ENCODE results near the gene TMTC1. TPM values are rescaled to one million over a fixed set of nuclear protein-coding genes. Genes with fewer than 3 reads are reported as not detected.

The TMTC1 gene
- total RNA-seq, 1 donor from 2014 or later: 24.8 TPM

DNA sequence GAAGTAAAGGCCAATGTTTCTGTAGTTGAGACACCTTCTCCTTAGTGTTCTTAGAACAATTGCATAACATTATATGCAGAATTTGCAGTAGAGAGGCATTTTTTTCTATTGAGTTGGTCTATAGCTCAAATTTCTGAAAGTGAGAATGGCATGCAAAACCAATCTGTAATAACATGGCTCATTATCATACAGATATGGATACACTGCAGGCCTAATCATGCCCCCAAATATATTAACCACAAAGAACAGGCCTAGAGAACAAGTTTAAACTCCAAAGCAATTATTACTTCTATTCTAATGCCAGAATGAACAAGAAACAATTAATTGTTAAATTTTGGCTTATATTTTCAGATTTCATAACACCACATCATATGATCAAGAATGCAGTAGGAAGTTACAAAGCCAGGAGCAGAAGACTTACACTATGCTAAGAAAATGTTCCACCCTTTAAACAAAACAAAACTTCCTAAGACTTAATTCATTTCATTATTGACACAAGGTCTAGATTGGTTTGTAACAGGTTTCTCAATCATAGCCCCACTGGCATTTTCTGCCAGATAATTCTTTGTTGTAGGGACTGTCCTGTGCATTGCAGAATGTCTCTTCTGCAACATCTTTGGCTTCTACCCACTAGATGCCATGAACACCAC, 26.9 kb downstream of the TMTC1 start:
- TF ChIP-seq, protein P1, sequence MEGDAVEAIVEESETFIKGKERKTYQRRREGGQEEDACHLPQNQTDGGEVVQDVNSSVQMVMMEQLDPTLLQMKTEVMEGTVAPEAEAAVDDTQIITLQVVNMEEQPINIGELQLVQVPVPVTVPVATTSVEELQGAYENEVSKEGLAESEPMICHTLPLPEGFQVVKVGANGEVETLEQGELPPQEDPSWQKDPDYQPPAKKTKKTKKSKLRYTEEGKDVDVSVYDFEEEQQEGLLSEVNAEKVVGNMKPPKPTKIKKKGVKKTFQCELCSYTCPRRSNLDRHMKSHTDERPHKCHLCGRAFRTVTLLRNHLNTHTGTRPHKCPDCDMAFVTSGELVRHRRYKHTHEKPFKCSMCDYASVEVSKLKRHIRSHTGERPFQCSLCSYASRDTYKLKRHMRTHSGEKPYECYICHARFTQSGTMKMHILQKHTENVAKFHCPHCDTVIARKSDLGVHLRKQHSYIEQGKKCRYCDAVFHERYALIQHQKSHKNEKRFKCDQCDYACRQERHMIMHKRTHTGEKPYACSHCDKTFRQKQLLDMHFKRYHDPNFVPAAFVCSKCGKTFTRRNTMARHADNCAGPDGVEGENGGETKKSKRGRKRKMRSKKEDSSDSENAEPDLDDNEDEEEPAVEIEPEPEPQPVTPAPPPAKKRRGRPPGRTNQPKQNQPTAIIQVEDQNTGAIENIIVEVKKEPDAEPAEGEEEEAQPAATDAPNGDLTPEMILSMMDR (IDR thresholded peaks at IDR 0.05): no peak
- Histone ChIP-seq H3K27me3 (ENCODE audit: low read depth) (no peaks in the 10 kb centered on the region), H3K27ac (no peak overlapping the region), H3K4me3 (no peak overlapping the region), H3K4me1 (no peaks in the 10 kb centered on the region), H3K9me3 (no peaks in the 10 kb centered on the region), H3K36me3 (no peaks in the 10 kb centered on the region)
- ATAC-seq (no peak), DNase-seq (no peak)
- intact Hi-C loops (cut with DNase I): no loop called here

- no peaks in the 10 kb centered on the region for H3K4me1 ChIP-seq
- no peak overlapping the region for H3K27ac ChIP-seq
- H3K4me3 ChIP-seq: no peak overlapping the region
- ATAC-seq (no peak), DNase-seq (no peak)
- no peaks in the 10 kb centered on the region for H3K36me3 ChIP-seq
- no peaks in the 10 kb centered on the region for H3K9me3 ChIP-seq
- intact Hi-C loops (cut with DNase I): no loop called here
- no peaks in the 10 kb centered on the region for H3K27me3 ChIP-seq (ENCODE audit: low read depth)
- TF ChIP-seq, protein P1 (IDR thresholded peaks at IDR 0.05): no peak
These were observed 29.2 kb downstream of the TMTC1 start for GRCh38 chr12:29754235-29755189.

DNA sequence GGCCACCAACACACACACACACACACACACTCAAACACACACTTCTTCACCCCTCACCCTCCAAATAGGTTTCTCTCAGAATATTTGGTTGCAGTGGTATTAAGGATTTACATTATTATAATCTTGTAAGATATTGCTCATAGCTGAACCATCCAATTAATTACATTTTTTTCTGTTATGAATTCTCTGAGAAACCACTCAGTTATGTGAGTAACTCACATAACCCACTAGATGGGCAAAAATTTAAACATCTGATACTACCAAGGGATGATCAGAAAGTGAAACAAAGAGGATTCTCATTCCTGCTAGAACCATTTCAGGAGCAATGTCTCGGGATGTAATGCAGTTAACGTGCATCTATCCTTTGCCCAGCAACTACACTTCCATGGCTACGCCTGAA, 31.6 kb downstream of the TMTC1 start:
- no peaks in the 10 kb centered on the region for H3K27me3 ChIP-seq (ENCODE audit: low read depth)
- no peaks in the 10 kb centered on the region for H3K9me3 ChIP-seq
- no peaks in the 10 kb centered on the region for H3K4me1 ChIP-seq
- ATAC-seq: no peak
- TF ChIP-seq, protein P1 (IDR thresholded peaks at IDR 0.05): no peak
- H3K36me3 ChIP-seq: no peaks in the 10 kb centered on the region
- DNase-seq: no peak
- no peak overlapping the region for H3K27ac ChIP-seq
- H3K4me3 ChIP-seq: no peak overlapping the region
- intact Hi-C loops (cut with DNase I): no loop called here

- Histone ChIP-seq H3K4me3 (no peak overlapping the region), H3K36me3 (no peaks in the 10 kb centered on the region), H3K27me3 (ENCODE audit: low read depth) (no peaks in the 10 kb centered on the region), H3K27ac (no peak overlapping the region), H3K9me3 (no peaks in the 10 kb centered on the region), H3K4me1 (no peaks in the 10 kb centered on the region)
- TF ChIP-seq, protein P1 (IDR thresholded peaks at IDR 0.05): no peak
- ATAC-seq: no peak
- DNase-seq: no peak
- intact Hi-C loops (cut with DNase I): no loop called here
These were observed 32.1 kb downstream of the TMTC1 start for GRCh38 chr12:29751676-29752075.

GRCh38 chr12:29750928-29751220, 32.9 kb downstream of the TMTC1 start:
- Histone ChIP-seq H3K27me3 (ENCODE audit: low read depth) (no peaks in the 10 kb centered on the region), H3K36me3 (no peaks in the 10 kb centered on the region), H3K4me3 (no peak overlapping the region), H3K9me3 (no peaks in the 10 kb centered on the region), H3K27ac (no peak overlapping the region), H3K4me1 (no peaks in the 10 kb centered on the region)
- DNase-seq: no peak
- intact Hi-C loops (cut with DNase I): no loop called here
- no peak for ATAC-seq
- TF ChIP-seq, protein P1 (IDR thresholded peaks at IDR 0.05): no peak

Measured in lower lobe of right lung (tissue), 2 donors.